LNCaP clone FGC (cell line): Measurements from ENCODE around the gene FAM3A.

Source experiments
- DNase-seq: peaks from one replicate; pipeline ENCODE4 v3.0.0-alpha.2; 2011; ENCODE audit warnings: low read depth
- H3K4me3 ChIP-seq: 2 replicates; pipeline ENCODE4 v1.5.1; 2011; ENCODE audit warnings: mild to moderate bottlenecking, low read depth, low read length, control low read depth
- CTCF ChIP-seq: IDR thresholded peaks from 2 replicates; pipeline ENCODE4 v1.5.1; 2012; ENCODE audit warnings: mild to moderate bottlenecking; ENCODE audit not compliant: control insufficient read depth, insufficient read depth; ENCODE audit errors: extremely low read depth

The FAM3A gene

GRCh38 chrX:154457491-154458115 lies 58.4 kb downstream of the FAM3A start:
- DNase-seq: no peak
- no peak for TF ChIP-seq CTCF
- H3K4me3 ChIP-seq: peak overlapping the region; percentile 44
